HG02973 (cell line): ENCODE measurements around the gene HOXD13.

Experiments used
- ATAC-seq: cut with Tn5 transposase; IDR thresholded peaks from one replicate; pipeline ENCODE4 v1.9.1; 2021; ENCODE audit warnings: moderate library complexity; ENCODE audit not compliant: unreplicated experiment

Gene HOXD13

GRCh38 chr2:176105078-176105729 is 12.7 kb downstream of the HOXD13 start:
- ATAC-seq = no peak

- ATAC-seq = no peak
Measured at GRCh38 chr2:176105730-176106580, 13.4 kb downstream of the HOXD13 start.

GRCh38 chr2:176106581-176107539 is 14.3 kb downstream of the HOXD13 start, which contains the start of gene HOXD11:
Gene HOXD11, plus strand, starts transcription at chr2:176107280. Its CDS starts 76 bp downstream, at chr2:176107356.
- ATAC-seq = no peak

GRCh38 chr2:176107731-176108181 is 15.2 kb downstream of the HOXD13 start:
- no peak for ATAC-seq

- no peak for ATAC-seq
Measured at GRCh38 chr2:176109192-176109901, 16.8 kb downstream of the HOXD13 start.

- ATAC-seq = no peak
Measured at GRCh38 chr2:176109946-176110345, 17.4 kb downstream of the HOXD13 start.

- no peak for ATAC-seq
Measured at GRCh38 chr2:176110415-176111308, 18.1 kb downstream of the HOXD13 start.

- no peak for ATAC-seq
Measured at GRCh38 chr2:176111309-176111663, 18.8 kb downstream of the HOXD13 start.

GRCh38 chr2:176111846-176112374 is 19.4 kb downstream of the HOXD13 start:
- ATAC-seq = no peak

- ATAC-seq = no peak
Measured at GRCh38 chr2:176112375-176113302, 20.1 kb downstream of the HOXD13 start.

GRCh38 chr2:176114120-176114929 is 21.8 kb downstream of the HOXD13 start:
- no peak for ATAC-seq

GRCh38 chr2:176114930-176115625 is 22.6 kb downstream of the HOXD13 start:
- no peak for ATAC-seq

GRCh38 chr2:176115883-176116813 is 23.6 kb downstream of the HOXD13 start, which contains the start of gene HOXD10:
Gene HOXD10, plus strand, starts transcription at chr2:176116778. Its CDS starts 56 bp downstream, at chr2:176116834.
- no peak for ATAC-seq

GRCh38 chr2:176117162-176117822 is 24.8 kb downstream of the HOXD13 start:
- no peak for ATAC-seq

- no peak for ATAC-seq
Measured at GRCh38 chr2:176117823-176118371, 25.4 kb downstream of the HOXD13 start.
